Medulla oblongata (tissue), 1 donor: Measurements from ENCODE around the gene SCN1B.
"Not testable (repeated sequence)": the region's sequence is repeated elsewhere in the genome, so short reads cannot be mapped to it uniquely, and the experiment has no call there.

ENCODE experiments used
- DNase-seq: peaks from one replicate; pipeline ENCODE4 v3.0.0-alpha.2; 2015; ENCODE audit errors: extremely low spot score

Gene SCN1B

GRCh38 chr19:35017507-35017906 lies 12.8 kb upstream of the SCN1B start:
- peak; percentile 78 for DNase-seq

DNA sequence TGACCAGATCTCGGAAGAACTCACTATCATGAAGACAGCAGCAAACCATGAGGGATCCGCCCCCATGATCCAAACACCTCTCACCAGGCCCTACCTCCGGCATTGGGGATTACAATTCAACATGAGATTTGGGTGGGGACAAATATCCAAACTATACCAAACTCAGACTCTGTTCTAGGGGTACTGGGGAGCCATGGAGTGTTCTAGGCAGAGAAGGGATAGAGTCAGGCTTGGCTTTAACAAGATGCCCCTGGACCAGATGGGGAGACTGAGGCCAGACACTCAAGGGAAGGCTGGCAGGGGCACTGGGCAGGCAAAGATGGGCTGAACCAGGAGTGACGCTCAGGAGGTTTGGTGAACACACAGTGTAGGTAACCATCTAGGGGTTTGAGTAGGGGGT lies 11.9 kb upstream of the SCN1B start:
- no peak for DNase-seq

GRCh38 chr19:35019144-35019543 lies 11.1 kb upstream of the SCN1B start:
- no peak for DNase-seq

GRCh38 chr19:35021016-35021415 lies 9.3 kb upstream of the SCN1B start:
- DNase-seq = no peak

DNA sequence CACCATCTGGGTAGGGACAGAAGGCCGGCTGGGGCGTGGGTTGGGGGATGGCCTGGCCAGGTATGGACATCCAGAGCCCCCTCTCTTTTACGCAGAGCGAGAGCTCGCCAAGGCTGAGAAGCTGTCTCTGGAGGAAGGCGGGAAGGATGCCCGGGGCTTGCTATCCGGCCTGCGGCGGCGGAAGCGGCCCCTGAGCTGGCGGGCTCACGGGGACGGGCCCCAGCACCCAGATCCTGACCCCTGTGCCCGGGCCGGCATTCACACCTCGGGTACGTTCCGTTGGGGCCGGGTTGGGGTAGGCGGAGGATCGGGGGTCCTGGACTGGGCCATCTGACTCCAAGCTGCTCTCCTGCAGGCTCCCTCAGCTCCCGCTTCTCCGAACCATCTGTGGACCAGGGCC lies 8.7 kb upstream of the SCN1B start:
- no peak for DNase-seq

GRCh38 chr19:35022460-35022859 lies 7.8 kb upstream of the SCN1B start:
- DNase-seq = no peak

DNA sequence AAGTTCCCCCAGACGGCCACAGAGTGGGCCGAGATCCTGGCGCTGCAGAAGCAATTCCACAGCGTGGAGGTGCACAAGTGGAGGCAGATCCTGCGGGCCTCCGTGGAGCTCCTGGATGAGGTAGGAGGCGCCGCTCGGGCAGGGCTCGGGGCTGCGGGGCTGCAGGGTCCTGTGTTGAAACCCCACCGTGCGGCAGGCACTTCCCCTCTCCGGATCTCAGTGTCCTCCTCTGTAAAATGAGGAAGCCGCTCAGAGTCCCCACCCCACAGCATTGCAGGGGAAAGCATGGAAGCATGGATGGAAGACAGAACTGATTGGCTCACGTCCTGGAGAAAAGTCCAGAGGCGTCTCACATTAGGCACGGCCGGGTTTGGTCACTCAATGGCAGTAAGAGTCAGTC lies 6.8 kb upstream of the SCN1B start:
- DNase-seq = no peak

GRCh38 chr19:35024095-35024494 lies 6.2 kb upstream of the SCN1B start:
- no peak for DNase-seq

GRCh38 chr19:35025969-35026368 lies 4.3 kb upstream of the SCN1B start:
- no peak for DNase-seq

DNA sequence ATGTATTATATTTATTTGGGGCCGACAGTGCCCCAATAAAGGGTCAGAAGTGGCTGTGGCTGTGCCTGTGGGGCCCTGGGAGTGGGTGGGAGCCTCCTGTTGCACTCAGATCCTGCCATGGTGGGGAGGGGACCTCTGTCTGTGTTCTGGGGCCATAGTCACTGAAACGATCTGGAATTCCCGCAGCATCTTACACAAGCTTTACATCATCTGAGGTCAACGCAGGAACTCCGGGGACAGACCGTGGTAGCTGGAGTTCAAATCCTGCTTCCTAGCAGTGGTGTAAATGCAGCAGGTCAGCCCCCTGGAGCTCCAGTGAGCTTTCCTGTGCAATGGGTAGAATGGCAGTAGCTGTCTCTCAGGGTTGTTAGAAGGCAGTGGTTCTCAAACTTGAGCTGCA lies 3.9 kb upstream of the SCN1B start:
- no peak for DNase-seq

DNA sequence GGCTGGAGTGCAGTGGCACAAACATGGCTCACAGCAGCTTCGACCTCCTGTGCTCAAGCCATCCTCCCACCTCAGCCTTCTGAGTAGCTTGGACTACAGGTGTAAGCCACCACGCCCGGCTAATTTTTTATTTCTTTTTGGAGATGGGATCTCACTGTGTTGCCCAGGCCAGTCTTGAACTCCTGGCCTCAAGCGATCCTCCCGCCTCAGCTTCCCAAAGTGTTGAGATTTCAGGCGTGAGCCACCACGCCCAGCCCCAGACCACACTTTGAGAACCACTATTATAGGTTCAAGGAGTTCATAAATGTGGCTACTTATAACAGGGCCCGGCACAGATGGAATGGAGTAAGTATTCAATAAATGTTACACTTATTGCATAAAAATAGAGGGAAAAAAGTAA lies 3.3 kb upstream of the SCN1B start:
- DNase-seq = no peak

DNA sequence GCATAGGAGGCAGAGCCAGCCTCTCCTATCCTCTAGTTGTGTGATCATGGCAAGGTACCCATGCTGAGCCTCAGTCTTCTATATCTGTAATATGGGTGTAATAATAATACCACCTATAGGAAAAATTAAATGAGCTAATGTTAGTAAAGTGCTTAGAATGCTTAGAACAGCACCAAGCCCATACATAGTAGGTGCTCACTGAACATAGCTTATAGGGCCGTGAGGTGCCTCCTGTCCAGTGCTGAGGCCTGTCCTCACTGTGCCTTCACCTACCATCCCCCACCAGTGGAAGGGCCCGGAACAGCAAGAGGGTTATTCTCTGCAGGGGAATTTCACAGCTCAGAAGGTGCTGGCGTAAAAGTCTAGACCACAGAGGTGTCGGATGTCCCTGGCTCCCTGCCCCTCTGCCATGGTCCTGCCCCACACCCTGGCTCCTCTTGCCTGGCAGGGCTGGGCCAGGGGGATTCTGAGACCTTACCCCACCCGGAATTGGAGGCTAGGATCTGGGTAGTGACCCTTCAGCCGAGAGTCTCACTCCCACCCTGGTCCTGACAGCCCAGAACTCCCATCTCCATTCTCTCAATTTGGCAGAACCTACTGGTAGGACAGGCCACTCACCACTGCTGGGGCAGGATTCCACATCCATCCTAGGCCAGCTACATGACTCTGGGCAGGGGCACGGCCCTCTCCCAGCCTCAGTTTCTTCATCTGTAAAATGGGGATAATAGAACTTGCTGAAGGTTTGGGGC lies 2.2 kb upstream of the SCN1B start:
- no peak for DNase-seq

DNA sequence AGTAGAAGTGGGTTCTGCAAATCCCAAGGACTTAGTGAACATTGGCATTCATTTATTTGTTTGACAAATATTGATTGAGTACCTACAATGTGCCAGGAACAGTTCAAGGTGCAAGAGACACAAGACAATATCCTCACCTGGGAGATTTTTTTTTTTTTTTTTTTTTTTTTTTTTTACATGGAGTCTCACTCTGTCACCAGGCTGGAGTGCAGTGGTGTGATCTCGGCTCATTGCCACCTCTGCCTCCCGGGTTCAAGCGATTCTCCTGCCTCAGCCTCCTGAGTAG lies 1.7 kb upstream of the SCN1B start:
- DNase-seq = not testable (repeated sequence)

- not testable (repeated sequence) for DNase-seq
Measured at GRCh38 chr19:35029275-35029736, 964 bp upstream of the SCN1B start.

- DNase-seq = no peak
Measured at GRCh38 chr19:35029737-35030256, 473 bp upstream of the SCN1B start.

DNA sequence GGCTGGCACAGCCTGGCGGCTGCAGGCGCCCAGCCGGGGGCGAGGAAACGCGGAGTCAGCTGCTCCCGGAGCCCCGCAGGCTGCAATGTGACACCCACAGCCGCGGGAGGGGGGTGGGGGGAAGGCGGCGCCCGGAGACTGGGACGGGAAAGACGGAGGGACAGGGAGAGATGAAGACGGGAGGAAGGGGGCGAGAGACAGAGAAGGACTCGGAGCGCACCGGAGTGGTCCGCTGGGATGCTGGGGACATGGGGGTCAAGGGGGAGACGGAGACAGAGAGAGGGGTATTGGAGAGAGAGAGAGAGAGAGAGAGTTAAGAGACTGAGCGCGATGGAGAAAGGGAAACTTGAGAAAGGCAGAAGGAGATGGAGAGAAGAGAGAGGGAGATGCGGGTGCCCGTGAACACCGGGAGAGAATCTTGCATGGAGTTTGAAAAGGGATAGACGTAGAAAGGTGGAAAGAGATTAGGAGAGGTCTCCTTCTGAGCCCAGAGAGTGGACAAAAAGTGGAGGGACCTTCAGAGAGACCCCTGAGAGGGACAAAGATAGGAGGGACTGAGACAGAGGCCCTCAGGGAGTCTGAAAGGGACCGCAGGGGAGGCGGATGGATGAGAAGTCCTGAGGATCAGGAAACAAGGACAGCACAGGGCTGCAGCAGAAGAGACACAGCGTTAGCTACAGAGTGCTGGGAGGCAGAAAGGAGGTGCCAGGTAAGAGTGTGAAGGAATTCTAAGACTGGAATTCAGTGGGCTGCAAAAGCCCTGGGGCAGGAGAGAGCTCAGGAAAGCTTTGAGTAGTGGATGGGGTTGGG lies 1.0 kb downstream of the SCN1B start:
- peak; percentile 48 for DNase-seq

DNA sequence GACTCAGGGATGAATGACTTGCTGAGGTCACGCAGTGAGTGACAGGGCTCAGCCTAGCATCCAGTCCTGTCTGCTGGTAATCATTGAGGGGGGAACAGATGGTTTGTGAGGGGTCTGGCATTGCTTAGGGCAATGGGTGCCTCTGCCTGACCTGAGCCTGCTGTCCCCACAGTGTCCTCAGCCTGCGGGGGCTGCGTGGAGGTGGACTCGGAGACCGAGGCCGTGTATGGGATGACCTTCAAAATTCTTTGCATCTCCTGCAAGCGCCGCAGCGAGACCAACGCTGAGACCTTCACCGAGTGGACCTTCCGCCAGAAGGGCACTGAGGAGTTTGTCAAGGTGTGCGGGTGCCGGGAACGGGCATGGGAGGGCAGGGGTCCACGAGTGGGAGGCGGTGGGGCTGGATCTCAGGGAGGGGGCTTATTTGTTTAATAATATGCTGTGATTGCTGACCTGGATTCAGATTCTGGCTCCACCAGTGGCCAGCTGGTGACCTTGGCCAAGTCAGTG lies 2.1 kb downstream of the SCN1B start:
- no peak for DNase-seq

GRCh38 chr19:35033067-35034004 lies 3.1 kb downstream of the SCN1B start:
- DNase-seq = no peak

GRCh38 chr19:35034005-35034502 lies 3.8 kb downstream of the SCN1B start:
- DNase-seq = no peak

- no peak for DNase-seq
Measured at GRCh38 chr19:35034588-35035382, 4.5 kb downstream of the SCN1B start.
